GM12878 (cell line): ENCODE results near the gene TEX36. TPM values are rescaled to one million over a fixed set of nuclear protein-coding genes. Genes with fewer than 3 reads are reported as not detected.
"Not testable (repeated sequence)": the region's sequence is repeated elsewhere in the genome, so short reads cannot be mapped to it uniquely, and the experiment has no call there.

ENCODE experiments used
- ATAC-seq: fragments of 200-7000 bp; cut with Tn5 transposase; 3 replicates; pipeline ENCODE4 v1.9.1; 2020; ENCODE audit warnings: mild to moderate bottlenecking, moderate library complexity
- BruUV-seq: library from RNA; stranded (reverse); fragments of 400-500 nt; replicated peaks from 2 replicates; lab custom pipeline; 2021; lab: Mats Ljungman, UMichigan
- CTCF ChIA-PET: fragments of 300-600 bp; sonication (Branson Sonifier 250); formaldehyde crosslinking; extraction: SDS; loops from one replicate; lab custom pipeline; 2021; ENCODE audit warnings: inconsistent platforms; lab: Yijun Ruan, JAX
- POLR2A ChIA-PET: fragments of 350-600 bp; formaldehyde crosslinking; extraction: SDS; loops from one replicate; lab custom pipeline; 2021; ENCODE audit warnings: inconsistent platforms; lab: Charles Lee
- RAD21 ChIA-PET: fragments of 300-600 bp; sonication (Branson Sonifier 250); formaldehyde crosslinking; loops from one replicate; lab custom pipeline; 2023; ENCODE audit warnings: antibody characterized with exemption; ENCODE audit not compliant: unreplicated experiment; lab: Charles Lee
- SMC1A ChIA-PET: fragments of 300-600 bp; sonication (Branson Sonifier 250); formaldehyde crosslinking; loops from one replicate; lab custom pipeline; 2023; ENCODE audit not compliant: unreplicated experiment, uncharacterized antibody; lab: Charles Lee
- DNase-seq: peaks from one replicate; pipeline ENCODE4 v3.0.0-alpha.2; 2011; ENCODE audit warnings: low read depth, low spot score
- FAIRE-seq: peaks from 3 replicates; lab custom pipeline; 2011; peaks lifted over from hg19 to GRCh38; lab: Jason Lieb, UNC
- H2AFZ ChIP-seq: 2 replicates; pipeline ENCODE4 v1.6.0; 2011; ENCODE audit warnings: low read depth, low read length, control low read depth; ENCODE audit not compliant: control insufficient read depth
- H3K27ac ChIP-seq: 2 replicates; pipeline ENCODE4 v1.5.1; 2011; ENCODE audit warnings: control low read depth; ENCODE audit not compliant: control insufficient read depth, insufficient read depth
- H3K27me3 ChIP-seq, 2 experiments: replicated peaks in 1 of 2; 2 replicates each; pipeline versions ENCODE4 v1.6.0 to v1.6.1; 2011; ENCODE audit warnings: low read length in 1 of 2; ENCODE audit not compliant: control insufficient read depth in 2 of 2, insufficient read depth in 2 of 2
- H3K36me3 ChIP-seq, 2 experiments: 2 replicates each; pipeline ENCODE4 v1.5.1; 2011; ENCODE audit warnings: low read length in 1 of 2; ENCODE audit not compliant: control insufficient read depth in 2 of 2, insufficient read depth in 2 of 2
- H3K4me1 ChIP-seq: 2 replicates; pipeline ENCODE4 v1.6.1; 2011; ENCODE audit warnings: mild to moderate bottlenecking, low read length, moderate library complexity, mixed read lengths; ENCODE audit not compliant: control insufficient read depth, insufficient read depth
- H3K4me2 ChIP-seq: 2 replicates; pipeline ENCODE4 v1.6.0; 2011; ENCODE audit warnings: control low read depth; ENCODE audit not compliant: control insufficient read depth, insufficient read depth
- H3K4me3 ChIP-seq: fragments of 200-600 bp; sonication (generic); 2 replicates; pipeline ENCODE4 v1.5.1; 2016
- H3K79me2 ChIP-seq: 2 replicates; pipeline ENCODE4 v1.6.0; 2011; ENCODE audit warnings: low read length; ENCODE audit not compliant: control insufficient read depth, insufficient read depth
- H3K9ac ChIP-seq: 2 replicates; pipeline ENCODE4 v1.8.0; 2011; ENCODE audit warnings: low read length, control low read depth, mixed read lengths; ENCODE audit not compliant: control insufficient read depth, insufficient read depth
- H3K9me3 ChIP-seq: replicated peaks from 3 replicates; pipeline ENCODE4 v1.5.1; 2011; ENCODE audit warnings: mild to moderate bottlenecking, low read length; ENCODE audit not compliant: control insufficient read depth, insufficient read depth
- H4K20me1 ChIP-seq: 2 replicates; pipeline ENCODE4 v1.6.0; 2011; ENCODE audit not compliant: control insufficient read depth, insufficient read depth
- BACH1 ChIP-seq: fragments of 450-650 bp; IDR thresholded peaks from 2 replicates; pipeline ENCODE4 v1.6.1; 2017; ENCODE audit warnings: mild to moderate bottlenecking, borderline replicate concordance
- CEBPZ ChIP-seq: fragments of 150-350 bp; IDR thresholded peaks from 2 replicates; pipeline ENCODE4 v1.6.1; 2016; ENCODE audit warnings: low read depth, low read length
- CHD2 ChIP-seq: IDR thresholded peaks from 2 replicates; pipeline ENCODE4 v1.6.1; 2011; ENCODE audit warnings: low read depth, low read length, improper control_type of control experiment, borderline replicate concordance
- IRF3 ChIP-seq: fragments of 450-650 bp; IDR thresholded peaks from 2 replicates; pipeline ENCODE4 v1.6.1; 2014; ENCODE audit warnings: mild to moderate bottlenecking
- LARP7 ChIP-seq: fragments of 450-650 bp; IDR thresholded peaks from 2 replicates; pipeline ENCODE4 v1.6.1; 2017; ENCODE audit warnings: mild to moderate bottlenecking
- MYB ChIP-seq: fragments of 150-350 bp; IDR thresholded peaks from 2 replicates; pipeline ENCODE4 v1.6.1; 2014; ENCODE audit warnings: mild to moderate bottlenecking, low read depth, low read length, borderline replicate concordance
- NFIC ChIP-seq: IDR thresholded peaks from 2 replicates; pipeline ENCODE4 v1.6.1; 2012; ENCODE audit warnings: low read depth, mild to moderate bottlenecking, inconsistent platforms, low read length, moderate library complexity
- NR2C1 ChIP-seq: fragments of 450-650 bp; IDR thresholded peaks from 2 replicates; pipeline ENCODE4 v1.6.1; 2017; ENCODE audit warnings: antibody characterized with exemption, mild to moderate bottlenecking, moderate library complexity
- PKNOX1 ChIP-seq: fragments of 450-650 bp; IDR thresholded peaks from 2 replicates; pipeline ENCODE4 v1.6.1; 2016; ENCODE audit warnings: mild to moderate bottlenecking
- TAF1 ChIP-seq: IDR thresholded peaks from 2 replicates; pipeline ENCODE4 v1.6.1; 2011; ENCODE audit warnings: mild to moderate bottlenecking, low read depth, low read length, borderline replicate concordance
- YBX1 ChIP-seq: fragments of 450-650 bp; IDR thresholded peaks from 2 replicates; pipeline ENCODE4 v1.6.1; 2016; ENCODE audit warnings: antibody characterized with exemption
- ZNF622 ChIP-seq: fragments of 450-650 bp; IDR thresholded peaks from 2 replicates; pipeline ENCODE4 v1.6.1; 2017; ENCODE audit warnings: mild to moderate bottlenecking, inconsistent platforms
- WGBS: methylation state at CpG from one replicate; pipeline ENCODE4 v1.1.6; 2016; ENCODE audit warnings: low lambda C conversion rate; ENCODE audit not compliant: insufficient replicate concordance, insufficient coverage; ENCODE audit errors: missing lambda C conversion rate; 5-methylcytosine and 5-hydroxymethylcytosine counted together
- in situ Hi-C: fragments of 300-500 bp; cut with MboI; formaldehyde crosslinking; loops from 9 replicates; pipeline ENCODE4 v1.14.3; 2018; ENCODE audit warnings: mixed read lengths
- intact Hi-C: fragments of 100-400 bp; cut with micrococcal nuclease; formaldehyde crosslinking; loops from one replicate; pipeline ENCODE4 v1.14.2; 2022; ENCODE audit not compliant: unreplicated experiment
- polyA plus RNA-seq, 11 experiments: library from polyadenylated mRNA; depleted of rRNA in 4 of 11; unstranded in 6 of 11; stranded (reverse) in 5 of 11; fragments of >200 nt; fragmentation: Nextera tagmentation in 4 of 11; fragmentation: Illumina TruSeq in 1 of 11; extraction: Ambion mirVana in 4 of 11; extraction: Trizol in 1 of 11; gene quantifications; 1 replicate in 1 of 11; 2 replicates in 10 of 11; pipeline versions ENCODE4 v1.2.1 to v1.2.3, GENCODE V29; 2011 to 2016; ENCODE audit warnings: inconsistent platforms in 2 of 11, missing spikeins in 2 of 11, low read depth in 1 of 11
- total RNA-seq, 4 experiments: library from RNA; depleted of rRNA in 3 of 4; stranded (reverse); fragments of >200 nt in 3 of 4; fragmentation: Illumina TruSeq in 1 of 4; extraction: Trizol in 1 of 4; gene quantifications; 2 replicates each; pipeline versions ENCODE4 v1.2.1 to v1.2.3, GENCODE V29; 2013 to 2021

The TEX36 gene
- total and polyA plus RNA-seq, 10 of the 15 experiments (the other 5 are each of a cell fraction or from before 2014, with no cell fraction given), result not detected

- no peaks in the 10 kb centered on the region for H3K36me3 ChIP-seq
- H3K4me2 ChIP-seq, result no peak overlapping the region
- no peak overlapping the region for H2AFZ ChIP-seq
- no peaks in the 10 kb centered on the region for H3K4me1 ChIP-seq
- no peak overlapping the region for H3K27ac ChIP-seq
- 9% methylated on average over 3 of the region's 3 CpGs for WGBS
- H3K9me3 ChIP-seq, result no peaks in the 10 kb centered on the region
- SMC1A ChIA-PET, result no interaction called here
- no peak for TF ChIP-seq ZNF622
- no peak for TF ChIP-seq YBX1
- TF ChIP-seq LARP7, result no peak
- TF ChIP-seq CHD2, result no peak
- no peak for TF ChIP-seq BACH1
- TF ChIP-seq PKNOX1, result no peak
- TF ChIP-seq IRF3, result no peak
- no peak for TF ChIP-seq NR2C1
- no peak for TF ChIP-seq TAF1
- TF ChIP-seq NFIC, result no peak
- no peak for TF ChIP-seq MYB
- TF ChIP-seq CEBPZ, result no peak
- H3K9ac ChIP-seq, result no peak overlapping the region
- no peak for ATAC-seq
- CTCF ChIA-PET, result no interaction called here
- H3K27me3 ChIP-seq, result no peaks in the 10 kb centered on the region
- no peak for FAIRE-seq
- no peak for DNase-seq
- intact Hi-C loops, result no loop called here
- in situ Hi-C loops, result no loop called here
- POLR2A ChIA-PET, result no interaction called here
- no peak overlapping the region for H3K4me3 ChIP-seq
- RAD21 ChIA-PET, result no interaction called here
- H3K79me2 ChIP-seq, result no peaks in the 10 kb centered on the region
- no peaks in the 10 kb centered on the region for H4K20me1 ChIP-seq
- no TSS peak for BruUV-seq
These were observed 26.4 kb downstream of the TEX36 start for GRCh38 chr10:125656523-125656922.

GRCh38 chr10:125653113-125653512, 29.9 kb downstream of the TEX36 start:
- intact Hi-C loops, result not testable (repeated sequence)

More at GRCh38 chr10:125653113-125653512, 29.9 kb downstream of the TEX36 start:
- H3K27ac ChIP-seq, H3K36me3 ChIP-seq, ATAC-seq, BruUV-seq, H3K27me3 ChIP-seq, H3K79me2 ChIP-seq, H3K4me2 ChIP-seq, H3K9me3 ChIP-seq, H3K4me1 ChIP-seq, H4K20me1 ChIP-seq, H3K4me3 ChIP-seq, CTCF ChIA-PET, DNase-seq, FAIRE-seq, H3K9ac ChIP-seq, SMC1A ChIA-PET, H2AFZ ChIP-seq, RAD21 ChIA-PET, in situ Hi-C loops, POLR2A ChIA-PET: not testable (repeated sequence)
- 67% methylated on average over 2 of the region's 2 CpGs for WGBS
